GM12892 (cell line): ENCODE measurements around the gene ENOX1.

Experiments
- POLR2A ChIP-seq: IDR thresholded peaks from 2 replicates; pipeline ENCODE4 v1.6.1; 2011; ENCODE audit warnings: low read depth, low read length, control low read depth
- POLR2AphosphoS5 ChIP-seq: IDR thresholded peaks from 2 replicates; pipeline ENCODE4 v1.6.1; 2011; ENCODE audit warnings: low read depth, low read length, control low read depth

GRCh38 chr13:43596006-43596405 is 190.8 kb downstream of the ENOX1 start:
- TF ChIP-seq POLR2AphosphoS5 (no peak), POLR2A (no peak)
